CD4-positive, alpha-beta T cell (primary cell): Measurements from ENCODE around the gene TAC3. TPM values are rescaled to one million over a fixed set of nuclear protein-coding genes. Genes with fewer than 3 reads are reported as not detected.

Source experiments
- ATAC-seq: fragments of 200-7000 bp; cut with Tn5 transposase; one replicate; pipeline ENCODE4 v1.10.0; 2022; ENCODE audit warnings: mild to moderate bottlenecking; ENCODE audit not compliant: poor library complexity
- CTCF ChIA-PET: fragments of 350-600 bp; sonication (Branson Sonifier 250); formaldehyde crosslinking; loops from one replicate; lab custom pipeline; 2021; ENCODE audit warnings: antibody characterized with exemption, inconsistent platforms; lab: Charles Lee
- POLR2A ChIA-PET: fragments of 350-600 bp; sonication (Branson Sonifier 250); formaldehyde crosslinking; loops from one replicate; lab custom pipeline; 2021; ENCODE audit warnings: antibody characterized with exemption, inconsistent platforms; lab: Charles Lee
- DNase-seq, 14 experiments: peaks; one replicate each; pipeline ENCODE4 v3.0.0-alpha.2; 2013 to 2020; ENCODE audit warnings: mixed read lengths in 2 of 14
- H3K27ac ChIP-seq, 2 donors: one replicate each; pipeline versions ENCODE4 v1.5.1 to v1.7.0; 2013; ENCODE audit warnings: low read length in 2 of 2, low read depth in 1 of 2, mild to moderate bottlenecking in 1 of 2
- H3K27me3 ChIP-seq, 2 experiments: 1 replicate in 1 of 2; 2 replicates in 1 of 2; pipeline versions ENCODE4 v1.6.1 to v1.7.0; 2013; ENCODE audit warnings: low read length in 2 of 2, control low read depth in 1 of 2, mild to moderate bottlenecking in 1 of 2, moderate library complexity in 1 of 2; ENCODE audit not compliant: insufficient read depth in 2 of 2, control insufficient read depth in 1 of 2
- H3K36me3 ChIP-seq: one replicate; pipeline ENCODE4 v1.6.1; 2013; ENCODE audit warnings: low read length, control low read depth; ENCODE audit not compliant: insufficient read depth
- H3K4me1 ChIP-seq: one replicate; pipeline ENCODE4 v1.6.1; 2013; ENCODE audit warnings: low read length, control low read depth; ENCODE audit not compliant: insufficient read depth
- H3K4me3 ChIP-seq: one replicate; pipeline ENCODE4 v1.5.1; 2013; ENCODE audit warnings: mild to moderate bottlenecking, low read length, moderate library complexity
- H3K9me3 ChIP-seq, 2 experiments: 1 replicate in 1 of 2; 2 replicates in 1 of 2; pipeline versions ENCODE4 v1.6.1 to v1.7.0; 2013; ENCODE audit warnings: low read length in 2 of 2, mild to moderate bottlenecking in 2 of 2, control low read depth in 1 of 2, moderate library complexity in 1 of 2; ENCODE audit not compliant: control insufficient read depth in 1 of 2, insufficient read depth in 1 of 2
- H3K27ac Mint-ChIP-seq: one replicate; pipeline ENCODE4 v1.8.0; 2020; ENCODE audit warnings: mixed read lengths
- H3K27me3 Mint-ChIP-seq: one replicate; pipeline ENCODE4 v1.8.0; 2021; ENCODE audit warnings: mixed read lengths
- H3K36me3 Mint-ChIP-seq: one replicate; pipeline ENCODE4 v1.8.0; 2021; ENCODE audit warnings: low read depth, mixed read lengths
- H3K4me1 Mint-ChIP-seq: one replicate; pipeline ENCODE4 v1.8.0; 2021; ENCODE audit warnings: low read depth, mixed read lengths
- H3K4me3 Mint-ChIP-seq: one replicate; pipeline ENCODE4 v1.8.0; 2020; ENCODE audit warnings: mild to moderate bottlenecking, mixed read lengths
- H3K9me3 Mint-ChIP-seq: one replicate; pipeline ENCODE4 v1.8.0; 2020; ENCODE audit warnings: mixed read lengths
- CTCF ChIP-seq: fragments of 200-600 bp; IDR thresholded peaks from one replicate; pipeline ENCODE4 v1.8.0; 2022; ENCODE audit warnings: antibody characterized with exemption, mild to moderate bottlenecking
- intact Hi-C, 2 experiments: fragments of 100-400 bp; cut with DNase I in 1 of 2; cut with micrococcal nuclease in 1 of 2; formaldehyde crosslinking; loops; one replicate each; pipeline versions ENCODE4 v1.15.1 to v1.9.0; 2023 to 2025; cut with DNase I, micrococcal nuclease
- polyA plus RNA-seq, 2 donors: library from polyadenylated mRNA; unstranded; fragments of 120-200 nt; gene quantifications; one replicate each; pipeline ENCODE4 v1.2.1, GENCODE V29; 2013
- total RNA-seq, 174 experiments: library from RNA in 2 of 174; stranded (reverse) in 2 of 174; gene quantifications; one replicate each; pipeline ENCODE4 v1.2.3 and lab custom pipeline; 2021 to 2026

The TAC3 gene
- not detected for total RNA-seq
- polyA plus RNA-seq (2013, experiment 1 of 2): 0.11 TPM
- polyA plus RNA-seq (2013, experiment 2 of 2): 0.19 TPM
- 0 to 0.40 (median 0.06) reads per million in 172 experiments for total RNA-seq (lab: John Stamatoyannopoulos, UW)

GRCh38 chr12:57016348-57016747 is at the start of gene TAC3:
TAC3 (minus strand) TSS chr12:57016529; CDS start chr12:57015797, 732 bp downstream.
- no peaks in the 10 kb centered on the region for H3K9me3 ChIP-seq
- H3K27me3 ChIP-seq: no peaks in the 10 kb centered on the region
- Mint-ChIP-seq H3K36me3 (no peaks in the 10 kb centered on the region), H3K27ac (no peak within 1 kb of the TSS), H3K4me1 (peaks cover 49% of the 10 kb centered on the region), H3K27me3 (no peaks in the 10 kb centered on the region), H3K9me3 (no peaks in the 10 kb centered on the region), H3K4me3 (no peak within 1 kb of the TSS)
- H3K36me3 ChIP-seq: no peaks in the 10 kb centered on the region
- CTCF ChIA-PET: interaction anchor here (2.3 kb wide), 1 partner anchor 11 kb away, joined by 7 read pairs; no protein-coding TSS in a partner anchor
- no peak within 1 kb of the TSS for H3K27ac ChIP-seq
- H3K4me1 ChIP-seq: peaks cover 28% of the 10 kb centered on the region
- no peak for ATAC-seq
- POLR2A ChIA-PET: no interaction called here
- no peak for TF ChIP-seq CTCF
- DNase-seq: no peak
- H3K4me3 ChIP-seq: no peak within 1 kb of the TSS
- intact Hi-C loops: no loop called here

- ChIA-PET POLR2A (interaction anchor here (1.0 to 4.8 kb wide), 6 partner anchors 9 to 56 kb away, joined by 3 to 48 read pairs (median 3); partner anchors contain the start of genes NEMP1 and STAT6), CTCF (interaction anchor here (1.3 to 2.5 kb wide), 4 partner anchors 15 to 60 kb away, joined by 3 to 14 read pairs (median 5); partner anchors contain the start of genes NEMP1 and STAT6)
- peaks cover 34% of the 10 kb centered on the region for H3K4me1 Mint-ChIP-seq
- H3K9me3 ChIP-seq: no peaks in the 10 kb centered on the region
- peak overlapping the region; percentile 39 for H3K4me3 ChIP-seq
- TF ChIP-seq CTCF: no peak
- peaks cover 37% of the 10 kb centered on the region for H3K36me3 Mint-ChIP-seq
- peak overlapping the region; percentile 87 for H3K27ac Mint-ChIP-seq
- peak overlapping the region; percentile 70 for H3K4me3 Mint-ChIP-seq
- intact Hi-C loops: loop anchor here in 1 of 2 experiments (1.0 to 2.0 kb wide), 4 partner anchors 14 to 307 kb away; partner anchors contain the start of gene NEMP1
- ATAC-seq (peak; percentile 95), DNase-seq (peak in 8 of 14 experiments; percentile 6 to 92 (median 57))
- peaks cover 19% of the 10 kb centered on the region for H3K36me3 ChIP-seq
- peaks cover 12% of the 10 kb centered on the region for H3K4me1 ChIP-seq
- peak overlapping the region; percentile 70 to 82 for H3K27ac ChIP-seq
- no peaks in the 10 kb centered on the region for H3K27me3 ChIP-seq
- H3K27me3 Mint-ChIP-seq: no peaks in the 10 kb centered on the region
- H3K9me3 Mint-ChIP-seq: no peaks in the 10 kb centered on the region
Observed at GRCh38 chr12:57063991-57064685, 47.8 kb upstream of the TAC3 start.

- Mint-ChIP-seq H3K36me3 (peaks cover 46% of the 10 kb centered on the region), H3K27me3 (no peaks in the 10 kb centered on the region), H3K9me3 (no peaks in the 10 kb centered on the region), H3K4me1 (peaks cover 15% of the 10 kb centered on the region), H3K27ac (no peak overlapping the region), H3K4me3 (no peak overlapping the region)
- H3K4me3 ChIP-seq: no peak overlapping the region
- ChIA-PET POLR2A (interaction anchor here (0.6 kb wide), 1 partner anchor 36 kb away, joined by 3 read pairs; no protein-coding TSS in a partner anchor), CTCF (interaction anchor here (1.1 to 2.0 kb wide), 3 partner anchors 11 to 31 kb away, joined by 3 to 5 read pairs (median 3); no protein-coding TSS in a partner anchor)
- H3K36me3 ChIP-seq: peaks cover 34% of the 10 kb centered on the region
- H3K27ac ChIP-seq: no peak overlapping the region
- ATAC-seq (no peak), DNase-seq (no peak)
- no peak for TF ChIP-seq CTCF
- peaks cover 10% of the 10 kb centered on the region for H3K4me1 ChIP-seq
- H3K27me3 ChIP-seq: no peaks in the 10 kb centered on the region
- H3K9me3 ChIP-seq: no peaks in the 10 kb centered on the region
- intact Hi-C loops: no loop called here
Observed at GRCh38 chr12:57058454-57058853, 42.1 kb upstream of the TAC3 start.
